ENCODE data around the gene OTOF. TPM values are rescaled to one million over a fixed set of nuclear protein-coding genes. Genes with fewer than 3 reads are reported as not detected.

OTOF gene
- total and polyA plus RNA-seq, 2 experiments from 2014 or later = 0.21 to 0.23 TPM

DNA sequence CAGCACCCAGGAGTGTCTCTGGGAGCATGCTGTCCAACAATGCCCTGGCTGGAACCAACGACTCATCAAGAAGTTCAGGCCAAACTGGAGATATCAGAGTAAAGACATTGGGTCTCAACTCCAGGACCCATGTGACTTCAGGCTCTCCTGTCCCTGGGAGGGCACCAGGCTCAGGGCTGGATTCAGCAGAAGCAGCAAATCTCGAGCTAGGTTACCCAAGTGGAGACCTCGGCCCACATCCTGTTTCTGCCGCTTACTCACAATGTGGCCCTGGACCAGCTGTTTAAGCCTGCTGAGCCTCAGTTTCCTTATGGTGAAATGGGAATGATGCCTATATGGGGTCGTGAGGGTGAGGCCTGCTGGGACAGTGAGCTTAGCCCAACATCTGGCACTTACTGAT is 9.3 kb upstream of the OTOF start:
- no peaks in the 10 kb centered on the region for H3K36me3 Mint-ChIP-seq (ENCODE audit: low read depth)
- no peaks in the 10 kb centered on the region for H4K20me1 ChIP-seq (replicated peaks; ENCODE audit: insufficient read depth)
- H3K36me3 ChIP-seq (ENCODE audit: insufficient read depth) = no peaks in the 10 kb centered on the region
- no peaks in the 10 kb centered on the region for H3K4me1 Mint-ChIP-seq
- no peaks in the 10 kb centered on the region for H3K9me2 ChIP-seq (ENCODE audit: insufficient read depth)
- H3K27ac ChIP-seq (ENCODE audit: low read depth) = no peak overlapping the region
- no peak overlapping the region for H3K27ac Mint-ChIP-seq
- H3K79me2 ChIP-seq (replicated peaks; ENCODE audit: insufficient read depth) = no peaks in the 10 kb centered on the region
- H3K27me3 ChIP-seq (ENCODE audit: insufficient read depth) = no peaks in the 10 kb centered on the region
- H3F3A ChIP-seq (replicated peaks; ENCODE audit: low read depth) = no peaks in the 10 kb centered on the region
- DNase-seq (ENCODE audit: low spot score) = no peak
- no peak overlapping the region for H2AFZ ChIP-seq
- no peak overlapping the region for H3K4me3 Mint-ChIP-seq
- H3K4me2 ChIP-seq = no peak overlapping the region
- no peaks in the 10 kb centered on the region for H3K4me1 ChIP-seq (ENCODE audit: insufficient read depth)
- no peak overlapping the region for H3K4me3 ChIP-seq
- ATAC-seq = no peak
- H3K9me3 Mint-ChIP-seq = no peaks in the 10 kb centered on the region
- peaks cover 7% of the 10 kb centered on the region for H3K27me3 Mint-ChIP-seq (ENCODE audit: insufficient read depth, low read depth, poor library complexity)
- no peak for TF ChIP-seq EZH2phosphoT487 (IDR thresholded peaks at IDR 0.05; ENCODE audit: unreplicated experiment)
- TF ChIP-seq CREB1 (CRISPR knock-in tag; IDR thresholded peaks at IDR 0.05; ENCODE audit: low read depth) = no peak
- no peak for TF ChIP-seq ZNF114 (CRISPR knock-in tag; IDR thresholded peaks at IDR 0.05)
- TF ChIP-seq, protein P1, sequence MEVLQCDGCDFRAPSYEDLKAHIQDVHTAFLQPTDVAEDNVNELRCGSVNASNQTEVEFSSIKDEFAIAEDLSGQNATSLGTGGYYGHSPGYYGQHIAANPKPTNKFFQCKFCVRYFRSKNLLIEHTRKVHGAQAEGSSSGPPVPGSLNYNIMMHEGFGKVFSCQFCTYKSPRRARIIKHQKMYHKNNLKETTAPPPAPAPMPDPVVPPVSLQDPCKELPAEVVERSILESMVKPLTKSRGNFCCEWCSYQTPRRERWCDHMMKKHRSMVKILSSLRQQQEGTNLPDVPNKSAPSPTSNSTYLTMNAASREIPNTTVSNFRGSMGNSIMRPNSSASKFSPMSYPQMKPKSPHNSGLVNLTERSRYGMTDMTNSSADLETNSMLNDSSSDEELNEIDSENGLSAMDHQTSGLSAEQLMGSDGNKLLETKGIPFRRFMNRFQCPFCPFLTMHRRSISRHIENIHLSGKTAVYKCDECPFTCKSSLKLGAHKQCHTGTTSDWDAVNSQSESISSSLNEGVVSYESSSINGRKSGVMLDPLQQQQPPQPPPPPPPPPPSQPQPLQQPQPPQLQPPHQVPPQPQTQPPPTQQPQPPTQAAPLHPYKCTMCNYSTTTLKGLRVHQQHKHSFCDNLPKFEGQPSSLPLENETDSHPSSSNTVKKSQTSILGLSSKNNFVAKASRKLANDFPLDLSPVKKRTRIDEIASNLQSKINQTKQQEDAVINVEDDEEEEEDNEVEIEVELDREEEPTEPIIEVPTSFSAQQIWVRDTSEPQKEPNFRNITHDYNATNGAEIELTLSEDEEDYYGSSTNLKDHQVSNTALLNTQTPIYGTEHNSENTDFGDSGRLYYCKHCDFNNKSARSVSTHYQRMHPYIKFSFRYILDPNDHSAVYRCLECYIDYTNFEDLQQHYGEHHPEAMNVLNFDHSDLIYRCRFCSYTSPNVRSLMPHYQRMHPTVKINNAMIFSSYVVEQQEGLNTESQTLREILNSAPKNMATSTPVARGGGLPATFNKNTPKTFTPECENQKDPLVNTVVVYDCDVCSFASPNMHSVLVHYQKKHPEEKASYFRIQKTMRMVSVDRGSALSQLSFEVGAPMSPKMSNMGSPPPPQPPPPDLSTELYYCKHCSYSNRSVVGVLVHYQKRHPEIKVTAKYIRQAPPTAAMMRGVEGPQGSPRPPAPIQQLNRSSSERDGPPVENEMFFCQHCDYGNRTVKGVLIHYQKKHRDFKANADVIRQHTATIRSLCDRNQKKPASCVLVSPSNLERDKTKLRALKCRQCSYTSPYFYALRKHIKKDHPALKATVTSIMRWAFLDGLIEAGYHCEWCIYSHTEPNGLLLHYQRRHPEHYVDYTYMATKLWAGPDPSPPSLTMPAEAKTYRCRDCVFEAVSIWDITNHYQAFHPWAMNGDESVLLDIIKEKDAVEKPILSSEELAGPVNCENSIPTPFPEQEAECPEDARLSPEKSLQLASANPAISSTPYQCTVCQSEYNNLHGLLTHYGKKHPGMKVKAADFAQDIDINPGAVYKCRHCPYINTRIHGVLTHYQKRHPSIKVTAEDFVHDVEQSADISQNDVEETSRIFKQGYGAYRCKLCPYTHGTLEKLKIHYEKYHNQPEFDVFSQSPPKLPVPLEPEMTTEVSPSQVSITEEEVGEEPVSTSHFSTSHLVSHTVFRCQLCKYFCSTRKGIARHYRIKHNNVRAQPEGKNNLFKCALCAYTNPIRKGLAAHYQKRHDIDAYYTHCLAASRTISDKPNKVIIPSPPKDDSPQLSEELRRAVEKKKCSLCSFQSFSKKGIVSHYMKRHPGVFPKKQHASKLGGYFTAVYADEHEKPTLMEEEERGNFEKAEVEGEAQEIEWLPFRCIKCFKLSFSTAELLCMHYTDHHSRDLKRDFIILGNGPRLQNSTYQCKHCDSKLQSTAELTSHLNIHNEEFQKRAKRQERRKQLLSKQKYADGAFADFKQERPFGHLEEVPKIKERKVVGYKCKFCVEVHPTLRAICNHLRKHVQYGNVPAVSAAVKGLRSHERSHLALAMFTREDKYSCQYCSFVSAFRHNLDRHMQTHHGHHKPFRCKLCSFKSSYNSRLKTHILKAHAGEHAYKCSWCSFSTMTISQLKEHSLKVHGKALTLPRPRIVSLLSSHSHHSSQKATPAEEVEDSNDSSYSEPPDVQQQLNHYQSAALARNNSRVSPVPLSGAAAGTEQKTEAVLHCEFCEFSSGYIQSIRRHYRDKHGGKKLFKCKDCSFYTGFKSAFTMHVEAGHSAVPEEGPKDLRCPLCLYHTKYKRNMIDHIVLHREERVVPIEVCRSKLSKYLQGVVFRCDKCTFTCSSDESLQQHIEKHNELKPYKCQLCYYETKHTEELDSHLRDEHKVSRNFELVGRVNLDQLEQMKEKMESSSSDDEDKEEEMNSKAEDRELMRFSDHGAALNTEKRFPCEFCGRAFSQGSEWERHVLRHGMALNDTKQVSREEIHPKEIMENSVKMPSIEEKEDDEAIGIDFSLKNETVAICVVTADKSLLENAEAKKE (CRISPR knock-in tag; IDR thresholded peaks at IDR 0.05) = no peak
- no peak for TF ChIP-seq ZNF331 (CRISPR knock-in tag; IDR thresholded peaks at IDR 0.05; ENCODE audit: low read depth)
- no peak for TF ChIP-seq NANOG (IDR thresholded peaks at IDR 0.05; ENCODE audit: borderline replicate concordance)
- no peak for TF ChIP-seq JUNB (IDR thresholded peaks at IDR 0.05; ENCODE audit: unreplicated experiment)
- no peak for TF ChIP-seq POLR2AphosphoS5 (IDR thresholded peaks at IDR 0.05; ENCODE audit: low read depth)
- TF ChIP-seq, protein P2, sequence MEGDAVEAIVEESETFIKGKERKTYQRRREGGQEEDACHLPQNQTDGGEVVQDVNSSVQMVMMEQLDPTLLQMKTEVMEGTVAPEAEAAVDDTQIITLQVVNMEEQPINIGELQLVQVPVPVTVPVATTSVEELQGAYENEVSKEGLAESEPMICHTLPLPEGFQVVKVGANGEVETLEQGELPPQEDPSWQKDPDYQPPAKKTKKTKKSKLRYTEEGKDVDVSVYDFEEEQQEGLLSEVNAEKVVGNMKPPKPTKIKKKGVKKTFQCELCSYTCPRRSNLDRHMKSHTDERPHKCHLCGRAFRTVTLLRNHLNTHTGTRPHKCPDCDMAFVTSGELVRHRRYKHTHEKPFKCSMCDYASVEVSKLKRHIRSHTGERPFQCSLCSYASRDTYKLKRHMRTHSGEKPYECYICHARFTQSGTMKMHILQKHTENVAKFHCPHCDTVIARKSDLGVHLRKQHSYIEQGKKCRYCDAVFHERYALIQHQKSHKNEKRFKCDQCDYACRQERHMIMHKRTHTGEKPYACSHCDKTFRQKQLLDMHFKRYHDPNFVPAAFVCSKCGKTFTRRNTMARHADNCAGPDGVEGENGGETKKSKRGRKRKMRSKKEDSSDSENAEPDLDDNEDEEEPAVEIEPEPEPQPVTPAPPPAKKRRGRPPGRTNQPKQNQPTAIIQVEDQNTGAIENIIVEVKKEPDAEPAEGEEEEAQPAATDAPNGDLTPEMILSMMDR (conservative IDR thresholded peaks at IDR 0.05; ENCODE audit: low read depth in 2 of 2) = no peak
- TF ChIP-seq, protein P3, sequence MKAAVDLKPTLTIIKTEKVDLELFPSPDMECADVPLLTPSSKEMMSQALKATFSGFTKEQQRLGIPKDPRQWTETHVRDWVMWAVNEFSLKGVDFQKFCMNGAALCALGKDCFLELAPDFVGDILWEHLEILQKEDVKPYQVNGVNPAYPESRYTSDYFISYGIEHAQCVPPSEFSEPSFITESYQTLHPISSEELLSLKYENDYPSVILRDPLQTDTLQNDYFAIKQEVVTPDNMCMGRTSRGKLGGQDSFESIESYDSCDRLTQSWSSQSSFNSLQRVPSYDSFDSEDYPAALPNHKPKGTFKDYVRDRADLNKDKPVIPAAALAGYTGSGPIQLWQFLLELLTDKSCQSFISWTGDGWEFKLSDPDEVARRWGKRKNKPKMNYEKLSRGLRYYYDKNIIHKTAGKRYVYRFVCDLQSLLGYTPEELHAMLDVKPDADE (IDR thresholded peaks at IDR 0.05) = no peak
- TF ChIP-seq EZH2 (IDR thresholded peaks at IDR 0.05; ENCODE audit: low read depth, unreplicated experiment) = no peak
- TF ChIP-seq, protein P4, sequence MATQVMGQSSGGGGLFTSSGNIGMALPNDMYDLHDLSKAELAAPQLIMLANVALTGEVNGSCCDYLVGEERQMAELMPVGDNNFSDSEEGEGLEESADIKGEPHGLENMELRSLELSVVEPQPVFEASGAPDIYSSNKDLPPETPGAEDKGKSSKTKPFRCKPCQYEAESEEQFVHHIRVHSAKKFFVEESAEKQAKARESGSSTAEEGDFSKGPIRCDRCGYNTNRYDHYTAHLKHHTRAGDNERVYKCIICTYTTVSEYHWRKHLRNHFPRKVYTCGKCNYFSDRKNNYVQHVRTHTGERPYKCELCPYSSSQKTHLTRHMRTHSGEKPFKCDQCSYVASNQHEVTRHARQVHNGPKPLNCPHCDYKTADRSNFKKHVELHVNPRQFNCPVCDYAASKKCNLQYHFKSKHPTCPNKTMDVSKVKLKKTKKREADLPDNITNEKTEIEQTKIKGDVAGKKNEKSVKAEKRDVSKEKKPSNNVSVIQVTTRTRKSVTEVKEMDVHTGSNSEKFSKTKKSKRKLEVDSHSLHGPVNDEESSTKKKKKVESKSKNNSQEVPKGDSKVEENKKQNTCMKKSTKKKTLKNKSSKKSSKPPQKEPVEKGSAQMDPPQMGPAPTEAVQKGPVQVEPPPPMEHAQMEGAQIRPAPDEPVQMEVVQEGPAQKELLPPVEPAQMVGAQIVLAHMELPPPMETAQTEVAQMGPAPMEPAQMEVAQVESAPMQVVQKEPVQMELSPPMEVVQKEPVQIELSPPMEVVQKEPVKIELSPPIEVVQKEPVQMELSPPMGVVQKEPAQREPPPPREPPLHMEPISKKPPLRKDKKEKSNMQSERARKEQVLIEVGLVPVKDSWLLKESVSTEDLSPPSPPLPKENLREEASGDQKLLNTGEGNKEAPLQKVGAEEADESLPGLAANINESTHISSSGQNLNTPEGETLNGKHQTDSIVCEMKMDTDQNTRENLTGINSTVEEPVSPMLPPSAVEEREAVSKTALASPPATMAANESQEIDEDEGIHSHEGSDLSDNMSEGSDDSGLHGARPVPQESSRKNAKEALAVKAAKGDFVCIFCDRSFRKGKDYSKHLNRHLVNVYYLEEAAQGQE (IDR thresholded peaks at IDR 0.05; ENCODE audit: unreplicated experiment) = no peak
- TF ChIP-seq STAT1 (IDR thresholded peaks at IDR 0.05; ENCODE audit: unreplicated experiment) = no peak

Measured in GM23338 (cell line).